Uterus (tissue), 2 donors: ENCODE results near the gene BIN2.

Experiments used
- POLR2A ChIP-seq, 2 donors: fragments of 450-650 bp; IDR thresholded peaks; one replicate each; pipeline ENCODE4 v1.6.1; 2016; ENCODE audit warnings: antibody characterized with exemption in 2 of 2, mild to moderate bottlenecking in 1 of 2, moderate library complexity in 1 of 2
- TF ChIP-seq, protein P1 (sequence below), 4 experiments: fragments of 200-600 bp in 2 of 4; fragments of 450-650 bp in 2 of 4; sonication (generic) in 2 of 4; IDR thresholded peaks; one replicate each; pipeline ENCODE4 v1.5.1; 2016 to 2019; ENCODE audit warnings: antibody characterized with exemption in 4 of 4, mild to moderate bottlenecking in 2 of 4, moderate library complexity in 1 of 4

DNA sequence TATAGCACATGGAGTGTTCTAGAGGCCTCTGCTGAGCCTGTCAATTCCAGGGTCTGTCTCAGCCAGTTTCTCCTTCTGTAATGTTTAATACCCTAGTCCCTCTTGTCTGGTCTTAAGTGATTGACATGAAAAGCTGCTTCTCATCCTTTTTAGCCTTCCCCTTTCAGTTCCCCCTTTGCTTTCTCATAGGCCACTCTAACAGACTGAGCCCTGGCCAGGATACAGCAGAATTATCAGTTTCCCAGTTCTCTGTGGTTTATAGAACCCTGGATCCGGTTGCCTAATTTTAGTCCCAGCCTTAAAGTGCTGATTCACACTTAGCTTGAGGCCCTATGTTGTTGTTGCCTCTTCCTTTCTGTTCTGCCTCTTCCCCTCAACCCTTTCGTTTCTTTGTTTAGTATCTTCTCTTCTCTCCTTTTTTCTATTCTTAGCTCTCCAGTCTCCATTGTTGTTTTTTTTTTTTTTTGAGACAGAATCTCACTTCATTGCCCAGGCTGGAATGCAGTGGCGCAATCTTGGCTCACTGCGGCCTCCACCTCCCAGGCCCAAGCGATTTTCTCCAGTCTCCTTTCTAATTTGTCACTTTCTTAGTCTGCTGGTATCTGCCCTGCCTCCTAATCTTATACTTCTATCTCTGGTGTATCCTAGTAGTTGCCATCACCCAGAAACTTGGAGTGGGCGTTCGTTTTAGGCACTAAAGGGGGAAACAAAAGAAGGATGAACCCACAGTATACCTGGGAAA is 2.9 kb upstream of the BIN2 start:
- no peak for TF ChIP-seq POLR2A (IDR thresholded peaks at IDR 0.05)
- TF ChIP-seq, protein P1, sequence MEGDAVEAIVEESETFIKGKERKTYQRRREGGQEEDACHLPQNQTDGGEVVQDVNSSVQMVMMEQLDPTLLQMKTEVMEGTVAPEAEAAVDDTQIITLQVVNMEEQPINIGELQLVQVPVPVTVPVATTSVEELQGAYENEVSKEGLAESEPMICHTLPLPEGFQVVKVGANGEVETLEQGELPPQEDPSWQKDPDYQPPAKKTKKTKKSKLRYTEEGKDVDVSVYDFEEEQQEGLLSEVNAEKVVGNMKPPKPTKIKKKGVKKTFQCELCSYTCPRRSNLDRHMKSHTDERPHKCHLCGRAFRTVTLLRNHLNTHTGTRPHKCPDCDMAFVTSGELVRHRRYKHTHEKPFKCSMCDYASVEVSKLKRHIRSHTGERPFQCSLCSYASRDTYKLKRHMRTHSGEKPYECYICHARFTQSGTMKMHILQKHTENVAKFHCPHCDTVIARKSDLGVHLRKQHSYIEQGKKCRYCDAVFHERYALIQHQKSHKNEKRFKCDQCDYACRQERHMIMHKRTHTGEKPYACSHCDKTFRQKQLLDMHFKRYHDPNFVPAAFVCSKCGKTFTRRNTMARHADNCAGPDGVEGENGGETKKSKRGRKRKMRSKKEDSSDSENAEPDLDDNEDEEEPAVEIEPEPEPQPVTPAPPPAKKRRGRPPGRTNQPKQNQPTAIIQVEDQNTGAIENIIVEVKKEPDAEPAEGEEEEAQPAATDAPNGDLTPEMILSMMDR (IDR thresholded peaks at IDR 0.05): no peak
